ENCODE measurements around the gene NLRC5. TPM values are rescaled to one million over a fixed set of nuclear protein-coding genes. Genes with fewer than 3 reads are reported as not detected.

The NLRC5 gene
- total RNA-seq, 1 donor from 2014 or later, result 44.9 TPM

- Histone ChIP-seq H3K36me3 (peaks cover 17% of the 10 kb centered on the region), H3K4me1 (peaks cover 3% of the 10 kb centered on the region), H3K27ac (no peak overlapping the region), H3K9me3 (no peaks in the 10 kb centered on the region), H3K27me3 (no peaks in the 10 kb centered on the region), H3K4me3 (no peak overlapping the region)
- ATAC-seq, result no peak
- TF ChIP-seq CTCF (IDR thresholded peaks at IDR 0.05), result no peak
- intact Hi-C loops (cut with DNase I), result no loop called here
- DNase-seq, result no peak
Observed at GRCh38 chr16:57111420-57111819, 122.1 kb downstream of the NLRC5 start.

- H3K36me3 ChIP-seq, result peaks cover 27% of the 10 kb centered on the region
- TF ChIP-seq CTCF (IDR thresholded peaks at IDR 0.05), result no peak
- intact Hi-C loops (cut with DNase I), result no loop called here
- no peak overlapping the region for H3K27ac ChIP-seq
- H3K4me3 ChIP-seq, result no peak overlapping the region
- no peaks in the 10 kb centered on the region for H3K27me3 ChIP-seq
- H3K9me3 ChIP-seq, result no peaks in the 10 kb centered on the region
- ATAC-seq, result no peak
- H3K4me1 ChIP-seq, result peaks cover 3% of the 10 kb centered on the region
- no peak for DNase-seq
Observed at GRCh38 chr16:57112403-57113041, 123.2 kb downstream of the NLRC5 start.

DNA sequence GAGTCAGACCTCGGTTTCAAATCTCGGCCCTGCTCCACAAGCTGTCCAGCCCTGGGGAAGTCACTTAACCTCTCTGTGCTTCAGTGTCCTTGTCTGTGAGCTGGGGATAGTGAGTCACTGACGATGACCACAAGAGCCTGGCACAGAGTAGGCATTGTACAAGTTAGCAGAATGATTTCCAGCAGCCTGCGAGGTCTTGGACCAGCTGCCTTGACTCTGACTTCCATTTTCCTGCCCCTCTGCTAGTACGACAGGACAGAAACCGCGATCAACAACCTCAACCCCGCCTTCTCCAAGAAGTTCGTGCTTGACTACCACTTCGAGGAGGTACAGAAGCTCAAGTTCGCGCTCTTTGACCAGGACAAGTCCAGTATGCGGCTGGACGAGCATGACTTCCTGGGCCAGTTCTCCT lies 123.7 kb downstream of the NLRC5 start:
- Histone ChIP-seq H3K4me1 (peaks cover 3% of the 10 kb centered on the region), H3K36me3 (peaks cover 31% of the 10 kb centered on the region), H3K9me3 (no peaks in the 10 kb centered on the region), H3K27ac (no peak overlapping the region), H3K4me3 (no peak overlapping the region), H3K27me3 (no peaks in the 10 kb centered on the region)
- intact Hi-C loops (cut with DNase I), result no loop called here
- DNase-seq, result no peak
- no peak for TF ChIP-seq CTCF (IDR thresholded peaks at IDR 0.05)
- ATAC-seq, result no peak

DNA sequence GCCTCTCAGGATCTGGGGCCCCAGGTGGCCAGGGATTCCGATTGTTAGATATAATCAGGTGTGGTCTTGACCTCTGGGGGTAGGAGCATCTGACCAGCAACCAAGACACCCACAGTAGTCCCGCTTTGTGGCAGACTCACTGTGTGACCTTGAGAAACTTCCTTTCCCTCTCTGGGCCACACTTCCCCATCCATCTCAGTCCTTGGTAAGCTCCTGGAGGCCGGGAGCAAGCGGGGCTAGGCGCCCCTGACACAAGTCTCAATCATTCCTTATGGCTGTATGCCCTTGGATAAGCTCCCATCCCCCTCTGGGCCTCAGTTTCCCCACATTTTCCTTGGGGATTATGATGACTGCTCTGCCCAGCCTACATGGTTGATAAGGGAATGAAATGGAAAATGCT lies 124.3 kb downstream of the NLRC5 start:
- TF ChIP-seq CTCF (IDR thresholded peaks at IDR 0.05), result no peak
- ATAC-seq (no peak), DNase-seq (no peak)
- Histone ChIP-seq H3K4me3 (no peak overlapping the region), H3K27ac (no peak overlapping the region), H3K4me1 (peaks cover 3% of the 10 kb centered on the region), H3K36me3 (peaks cover 31% of the 10 kb centered on the region), H3K9me3 (no peaks in the 10 kb centered on the region), H3K27me3 (no peaks in the 10 kb centered on the region)
- intact Hi-C loops (cut with DNase I), result no loop called here

DNA sequence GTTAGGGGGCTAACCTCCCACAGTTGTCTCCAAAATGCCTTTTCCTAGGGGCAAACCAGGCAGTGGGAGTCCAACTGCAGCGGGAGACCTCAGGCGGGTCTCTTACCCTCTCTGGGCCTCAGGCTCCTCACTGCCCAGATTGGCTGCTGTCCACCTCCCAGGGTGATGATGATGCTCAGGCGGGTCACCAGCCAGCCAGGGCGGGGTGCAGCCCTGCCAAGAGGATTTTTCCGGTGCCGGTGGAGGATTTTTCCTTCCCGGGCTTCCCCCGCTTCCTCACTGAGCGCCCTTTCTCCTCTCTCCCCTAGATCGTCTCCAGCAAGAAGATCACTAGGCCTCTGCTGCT lies 125.8 kb downstream of the NLRC5 start:
- DNase-seq, result no peak
- intact Hi-C loops (cut with DNase I), result no loop called here
- peaks cover 3% of the 10 kb centered on the region for H3K4me1 ChIP-seq
- H3K27ac ChIP-seq, result no peak overlapping the region
- H3K27me3 ChIP-seq, result no peaks in the 10 kb centered on the region
- no peak overlapping the region for H3K4me3 ChIP-seq
- peaks cover 31% of the 10 kb centered on the region for H3K36me3 ChIP-seq
- ATAC-seq, result no peak
- no peaks in the 10 kb centered on the region for H3K9me3 ChIP-seq
- TF ChIP-seq CTCF (IDR thresholded peaks at IDR 0.05), result no peak
